Neural cell (in vitro differentiated cells): ENCODE measurements around the gene CACNA2D1. TPM values are rescaled to one million over a fixed set of nuclear protein-coding genes. Genes with fewer than 3 reads are reported as not detected.

Experiments used
- H2AFZ ChIP-seq: fragments of 200-600, 300-800 bp; sonication (generic), shearing (Covaris generic); 2 replicates; pipeline ENCODE4 v1.6.0; 2014; ENCODE audit warnings: low read depth, mild to moderate bottlenecking, antibody characterized with exemption, low read length, moderate library complexity
- H3F3A ChIP-seq: fragments of 200-600 bp; shearing (Covaris generic); 2 replicates; pipeline ENCODE4 v1.6.1; 2016; ENCODE audit warnings: mild to moderate bottlenecking, moderate library complexity, mixed read lengths, antibody characterized with exemption, low read length; ENCODE audit not compliant: insufficient read depth, poor library complexity, severe bottlenecking
- H3K27ac ChIP-seq: fragments of 200-600, 300-800 bp; sonication (generic), shearing (Covaris generic); 2 replicates; pipeline ENCODE4 v1.5.1; 2014; ENCODE audit warnings: mild to moderate bottlenecking, low read length, moderate library complexity
- H3K27me3 ChIP-seq: fragments of 300-800, 200-600 bp; sonication (generic), shearing (Covaris generic); 2 replicates; pipeline ENCODE4 v1.6.0; 2014; ENCODE audit warnings: mild to moderate bottlenecking, low read depth, low read length, moderate library complexity; ENCODE audit not compliant: insufficient read depth
- H3K36me3 ChIP-seq: fragments of 300-800, 200-600 bp; sonication (generic), shearing (Covaris generic); 2 replicates; pipeline ENCODE4 v1.5.1; 2014; ENCODE audit warnings: mild to moderate bottlenecking, antibody characterized with exemption, low read length, moderate library complexity; ENCODE audit not compliant: insufficient read depth
- H3K4me2 ChIP-seq: fragments of 300-800, 200-600 bp; sonication (generic), shearing (Covaris generic); 2 replicates; pipeline ENCODE4 v1.6.0; 2014; ENCODE audit warnings: mild to moderate bottlenecking, low read length
- H3K4me3 ChIP-seq: fragments of 300-800, 200-600 bp; sonication (generic), shearing (Covaris generic); 2 replicates; pipeline ENCODE4 v1.5.1; 2014; ENCODE audit warnings: mild to moderate bottlenecking, low read length, moderate library complexity
- H3K79me2 ChIP-seq: fragments of 200-600 bp; shearing (Covaris generic); replicated peaks from 2 replicates; pipeline ENCODE4 v1.6.0; 2014; ENCODE audit warnings: mild to moderate bottlenecking, low read length, moderate library complexity; ENCODE audit not compliant: insufficient read depth
- H3K9ac ChIP-seq: fragments of 300-800, 200-600 bp; sonication (generic), shearing (Covaris generic); 2 replicates; pipeline ENCODE4 v1.6.1; 2016; ENCODE audit warnings: mild to moderate bottlenecking, low read length, mixed read lengths
- H3K9me2 ChIP-seq: fragments of 200-600 bp; shearing (Covaris generic); 2 replicates; pipeline ENCODE4 v1.6.1; 2016; ENCODE audit warnings: mild to moderate bottlenecking, low read length, mixed read lengths; ENCODE audit not compliant: insufficient read depth
- H3K9me3 ChIP-seq: fragments of 200-600, 300-800 bp; sonication (generic), shearing (Covaris generic); 2 replicates; pipeline ENCODE4 v1.6.1; 2016; ENCODE audit warnings: mild to moderate bottlenecking, mixed run types, low read length, moderate library complexity, mixed read lengths
- H4K20me1 ChIP-seq: fragments of 200-600 bp; shearing (Covaris generic); 2 replicates; pipeline ENCODE4 v1.6.1; 2016; ENCODE audit warnings: mild to moderate bottlenecking, mixed run types; ENCODE audit not compliant: insufficient read depth
- EP300 ChIP-seq: fragments of 450-650 bp; conservative IDR thresholded peaks from 2 replicates; pipeline ENCODE4 v1.6.1; 2014; ENCODE audit warnings: antibody characterized with exemption, mild to moderate bottlenecking, moderate library complexity; ENCODE audit not compliant: poor library complexity, severe bottlenecking
- EZH2 ChIP-seq: fragments of 200-600, 300-800 bp; shearing (Covaris generic), sonication (generic); IDR thresholded peaks from 2 replicates; pipeline ENCODE4 v1.6.1; 2014; ENCODE audit warnings: antibody characterized with exemption, low read length, borderline replicate concordance, mild to moderate bottlenecking; ENCODE audit not compliant: insufficient read depth, poor library complexity, severe bottlenecking
- MXI1 ChIP-seq: fragments of 450-650 bp; conservative IDR thresholded peaks from 2 replicates; pipeline ENCODE4 v1.6.1; 2014; ENCODE audit warnings: antibody characterized with exemption, mild to moderate bottlenecking; ENCODE audit not compliant: poor library complexity, severe bottlenecking
- POLR2AphosphoS5 ChIP-seq: IDR thresholded peaks from 2 replicates; pipeline ENCODE4 v1.6.1; 2012
- RAD21 ChIP-seq: fragments of 450-650 bp; conservative IDR thresholded peaks from 2 replicates; pipeline ENCODE4 v1.6.1; 2014; ENCODE audit warnings: antibody characterized with exemption, mild to moderate bottlenecking, moderate library complexity
- REST ChIP-seq: IDR thresholded peaks from 2 replicates; pipeline ENCODE4 v1.6.1; 2012; ENCODE audit warnings: borderline replicate concordance
- SMC3 ChIP-seq: fragments of 450-650 bp; conservative IDR thresholded peaks from 2 replicates; pipeline ENCODE4 v1.6.1; 2014; ENCODE audit warnings: antibody characterized with exemption, mild to moderate bottlenecking, moderate library complexity; ENCODE audit not compliant: poor library complexity
- TAF1 ChIP-seq: IDR thresholded peaks from 2 replicates; pipeline ENCODE4 v1.6.1; 2012; ENCODE audit warnings: low read depth
- polyA plus RNA-seq: library from polyadenylated mRNA; depleted of rRNA; stranded (reverse); fragments of >200 nt; gene quantifications from 2 replicates; pipeline ENCODE4 v1.2.3, GENCODE V29; 2014
- TF ChIP-seq, protein P1 (sequence below): fragments of 450-650 bp; IDR thresholded peaks from 2 replicates; pipeline ENCODE4 v1.5.1; 2014; ENCODE audit warnings: antibody characterized with exemption, mild to moderate bottlenecking, moderate library complexity; ENCODE audit not compliant: poor library complexity, severe bottlenecking

Gene CACNA2D1
- polyA plus RNA-seq, 1 donor from 2014 or later, result 7.0 TPM

DNA sequence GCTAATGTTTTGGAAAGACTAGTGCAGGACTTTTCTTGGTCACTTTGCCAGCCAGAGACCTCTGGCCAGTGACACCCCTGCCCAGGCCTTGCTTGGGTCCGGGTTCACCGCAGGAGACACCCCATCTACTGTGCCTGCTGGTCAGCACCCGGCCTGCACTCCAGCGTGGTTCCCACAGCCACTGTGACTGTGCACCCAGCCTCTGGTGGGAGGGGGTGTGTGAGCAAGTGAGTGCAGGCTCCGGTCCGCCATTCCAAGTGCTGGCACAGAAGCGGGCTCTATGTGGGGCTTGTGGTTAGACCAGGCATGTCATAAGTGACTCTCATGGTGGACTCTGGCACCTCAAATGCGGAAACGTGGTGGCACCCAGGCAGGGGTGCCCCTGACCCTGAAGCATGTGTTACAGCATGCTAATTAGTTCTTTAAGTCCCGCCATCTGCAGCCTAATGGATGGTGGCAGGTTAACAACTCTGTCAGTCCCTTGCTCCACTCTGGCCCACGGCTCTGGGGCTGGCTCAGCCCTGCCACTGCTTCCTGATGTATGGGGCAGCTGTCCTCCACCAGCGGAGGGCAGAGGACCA is 361.8 kb downstream of the CACNA2D1 start:
- TF ChIP-seq, protein P1, sequence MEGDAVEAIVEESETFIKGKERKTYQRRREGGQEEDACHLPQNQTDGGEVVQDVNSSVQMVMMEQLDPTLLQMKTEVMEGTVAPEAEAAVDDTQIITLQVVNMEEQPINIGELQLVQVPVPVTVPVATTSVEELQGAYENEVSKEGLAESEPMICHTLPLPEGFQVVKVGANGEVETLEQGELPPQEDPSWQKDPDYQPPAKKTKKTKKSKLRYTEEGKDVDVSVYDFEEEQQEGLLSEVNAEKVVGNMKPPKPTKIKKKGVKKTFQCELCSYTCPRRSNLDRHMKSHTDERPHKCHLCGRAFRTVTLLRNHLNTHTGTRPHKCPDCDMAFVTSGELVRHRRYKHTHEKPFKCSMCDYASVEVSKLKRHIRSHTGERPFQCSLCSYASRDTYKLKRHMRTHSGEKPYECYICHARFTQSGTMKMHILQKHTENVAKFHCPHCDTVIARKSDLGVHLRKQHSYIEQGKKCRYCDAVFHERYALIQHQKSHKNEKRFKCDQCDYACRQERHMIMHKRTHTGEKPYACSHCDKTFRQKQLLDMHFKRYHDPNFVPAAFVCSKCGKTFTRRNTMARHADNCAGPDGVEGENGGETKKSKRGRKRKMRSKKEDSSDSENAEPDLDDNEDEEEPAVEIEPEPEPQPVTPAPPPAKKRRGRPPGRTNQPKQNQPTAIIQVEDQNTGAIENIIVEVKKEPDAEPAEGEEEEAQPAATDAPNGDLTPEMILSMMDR, result no peak
- TF ChIP-seq RAD21 (no peak), EZH2 (no peak), EP300 (no peak), SMC3 (no peak), REST (no peak), MXI1 (no peak), POLR2AphosphoS5 (no peak), TAF1 (no peak)
- Histone ChIP-seq H3K9me3 (no peaks in the 10 kb centered on the region), H3K79me2 (no peaks in the 10 kb centered on the region), H3K9me2 (no peaks in the 10 kb centered on the region), H3K36me3 (no peaks in the 10 kb centered on the region), H3K27ac (no peak overlapping the region), H4K20me1 (no peaks in the 10 kb centered on the region), H2AFZ (no peak overlapping the region), H3K27me3 (no peaks in the 10 kb centered on the region), H3K9ac (no peak overlapping the region), H3K4me2 (no peak overlapping the region), H3K4me3 (no peak overlapping the region), H3F3A (no peaks in the 10 kb centered on the region)

- Histone ChIP-seq H3K9me2 (no peaks in the 10 kb centered on the region), H3K27ac (no peak overlapping the region), H2AFZ (no peak overlapping the region), H3F3A (no peaks in the 10 kb centered on the region), H3K79me2 (no peaks in the 10 kb centered on the region), H3K9ac (no peak overlapping the region), H3K4me3 (no peak overlapping the region), H4K20me1 (no peaks in the 10 kb centered on the region), H3K9me3 (no peaks in the 10 kb centered on the region), H3K27me3 (no peaks in the 10 kb centered on the region), H3K4me2 (no peak overlapping the region), H3K36me3 (no peaks in the 10 kb centered on the region)
- TF ChIP-seq, protein P1, result no peak
- TF ChIP-seq TAF1 (no peak), POLR2AphosphoS5 (no peak), MXI1 (no peak), REST (no peak), SMC3 (no peak)
Measured at GRCh38 chr7:82080254-82080927, 363.2 kb downstream of the CACNA2D1 start.
